GM12878 (cell line): ENCODE data around the gene KAZN. TPM values are rescaled to one million over a fixed set of nuclear protein-coding genes. Genes with fewer than 3 reads are reported as not detected.

ENCODE experiments used
- ATAC-seq: fragments of 200-7000 bp; cut with Tn5 transposase; 3 replicates; pipeline ENCODE4 v1.9.1; 2020; ENCODE audit warnings: mild to moderate bottlenecking, moderate library complexity
- BruUV-seq: library from RNA; stranded (reverse); fragments of 400-500 nt; replicated peaks from 2 replicates; lab custom pipeline; 2021; lab: Mats Ljungman, UMichigan
- CTCF ChIA-PET: fragments of 300-600 bp; sonication (Branson Sonifier 250); formaldehyde crosslinking; extraction: SDS; loops from one replicate; lab custom pipeline; 2021; ENCODE audit warnings: inconsistent platforms; lab: Yijun Ruan, JAX
- POLR2A ChIA-PET: fragments of 350-600 bp; formaldehyde crosslinking; extraction: SDS; loops from one replicate; lab custom pipeline; 2021; ENCODE audit warnings: inconsistent platforms; lab: Charles Lee
- RAD21 ChIA-PET: fragments of 300-600 bp; sonication (Branson Sonifier 250); formaldehyde crosslinking; loops from one replicate; lab custom pipeline; 2023; ENCODE audit warnings: antibody characterized with exemption; ENCODE audit not compliant: unreplicated experiment; lab: Charles Lee
- SMC1A ChIA-PET: fragments of 300-600 bp; sonication (Branson Sonifier 250); formaldehyde crosslinking; loops from one replicate; lab custom pipeline; 2023; ENCODE audit not compliant: unreplicated experiment, uncharacterized antibody; lab: Charles Lee
- DNase-seq: peaks from one replicate; pipeline ENCODE4 v3.0.0-alpha.2; 2011; ENCODE audit warnings: low read depth, low spot score
- FAIRE-seq: peaks from 3 replicates; lab custom pipeline; 2011; peaks lifted over from hg19 to GRCh38; lab: Jason Lieb, UNC
- H2AFZ ChIP-seq: 2 replicates; pipeline ENCODE4 v1.6.0; 2011; ENCODE audit warnings: low read depth, low read length, control low read depth; ENCODE audit not compliant: control insufficient read depth
- H3K27ac ChIP-seq: 2 replicates; pipeline ENCODE4 v1.5.1; 2011; ENCODE audit warnings: control low read depth; ENCODE audit not compliant: control insufficient read depth, insufficient read depth
- H3K27me3 ChIP-seq, 2 experiments: replicated peaks in 1 of 2; 2 replicates each; pipeline versions ENCODE4 v1.6.0 to v1.6.1; 2011; ENCODE audit warnings: low read length in 1 of 2; ENCODE audit not compliant: control insufficient read depth in 2 of 2, insufficient read depth in 2 of 2
- H3K36me3 ChIP-seq, 2 experiments: 2 replicates each; pipeline ENCODE4 v1.5.1; 2011; ENCODE audit warnings: low read length in 1 of 2; ENCODE audit not compliant: control insufficient read depth in 2 of 2, insufficient read depth in 2 of 2
- H3K4me1 ChIP-seq: 2 replicates; pipeline ENCODE4 v1.6.1; 2011; ENCODE audit warnings: mild to moderate bottlenecking, low read length, moderate library complexity, mixed read lengths; ENCODE audit not compliant: control insufficient read depth, insufficient read depth
- H3K4me2 ChIP-seq: 2 replicates; pipeline ENCODE4 v1.6.0; 2011; ENCODE audit warnings: control low read depth; ENCODE audit not compliant: control insufficient read depth, insufficient read depth
- H3K4me3 ChIP-seq: fragments of 200-600 bp; sonication (generic); 2 replicates; pipeline ENCODE4 v1.5.1; 2016
- H3K79me2 ChIP-seq: 2 replicates; pipeline ENCODE4 v1.6.0; 2011; ENCODE audit warnings: low read length; ENCODE audit not compliant: control insufficient read depth, insufficient read depth
- H3K9ac ChIP-seq: 2 replicates; pipeline ENCODE4 v1.8.0; 2011; ENCODE audit warnings: low read length, control low read depth, mixed read lengths; ENCODE audit not compliant: control insufficient read depth, insufficient read depth
- H3K9me3 ChIP-seq: replicated peaks from 3 replicates; pipeline ENCODE4 v1.5.1; 2011; ENCODE audit warnings: mild to moderate bottlenecking, low read length; ENCODE audit not compliant: control insufficient read depth, insufficient read depth
- H4K20me1 ChIP-seq: 2 replicates; pipeline ENCODE4 v1.6.0; 2011; ENCODE audit not compliant: control insufficient read depth, insufficient read depth
- CBX5 ChIP-seq: sonication (generic); IDR thresholded peaks from 2 replicates; pipeline ENCODE4 v1.6.1; 2016; ENCODE audit warnings: low read depth, moderate library complexity, mild to moderate bottlenecking, inconsistent platforms
- CEBPZ ChIP-seq: fragments of 150-350 bp; IDR thresholded peaks from 2 replicates; pipeline ENCODE4 v1.6.1; 2016; ENCODE audit warnings: low read depth, low read length
- CHD1 ChIP-seq: IDR thresholded peaks from 2 replicates; pipeline ENCODE4 v1.6.1; 2012; ENCODE audit warnings: low read depth, low read length, improper control_type of control experiment
- CHD2 ChIP-seq: IDR thresholded peaks from 2 replicates; pipeline ENCODE4 v1.6.1; 2011; ENCODE audit warnings: low read depth, low read length, improper control_type of control experiment, borderline replicate concordance
- CREM ChIP-seq: IDR thresholded peaks from 2 replicates; pipeline ENCODE4 v1.6.1; 2014; ENCODE audit warnings: antibody characterized with exemption, low read depth
- DPF2 ChIP-seq: fragments of 450-650 bp; IDR thresholded peaks from 2 replicates; pipeline ENCODE4 v1.6.1; 2017; ENCODE audit warnings: mild to moderate bottlenecking
- ESRRA ChIP-seq: IDR thresholded peaks from 2 replicates; pipeline ENCODE4 v1.6.1; 2012; ENCODE audit warnings: mild to moderate bottlenecking, low read length, improper control_type of control experiment
- HDAC2 ChIP-seq: fragments of 200-600 bp; sonication (generic); IDR thresholded peaks from 2 replicates; pipeline ENCODE4 v1.6.1; 2017
- KDM1A ChIP-seq: fragments of 200-600 bp; sonication (generic); IDR thresholded peaks from 2 replicates; pipeline ENCODE4 v1.6.1; 2016; ENCODE audit warnings: borderline replicate concordance
- NFYB ChIP-seq: IDR thresholded peaks from 2 replicates; pipeline ENCODE4 v1.6.1; 2011; ENCODE audit warnings: low read depth, mild to moderate bottlenecking, low read length, improper control_type of control experiment, moderate library complexity; ENCODE audit not compliant: insufficient read depth
- RELB ChIP-seq: fragments of 450-650 bp; IDR thresholded peaks from 2 replicates; pipeline ENCODE4 v1.6.1; 2017; ENCODE audit warnings: low read depth, mild to moderate bottlenecking, moderate library complexity
- RUNX3 ChIP-seq: IDR thresholded peaks from 2 replicates; pipeline ENCODE4 v1.6.1; 2012; ENCODE audit warnings: low read length, inconsistent platforms
- TAF1 ChIP-seq: IDR thresholded peaks from 2 replicates; pipeline ENCODE4 v1.6.1; 2011; ENCODE audit warnings: mild to moderate bottlenecking, low read depth, low read length, borderline replicate concordance
- TCF12 ChIP-seq: IDR thresholded peaks from 2 replicates; pipeline ENCODE4 v1.6.1; 2011; ENCODE audit warnings: low read depth, mild to moderate bottlenecking, low read length
- ZSCAN29 ChIP-seq: fragments of 450-650 bp; IDR thresholded peaks from 2 replicates; pipeline ENCODE4 v1.6.1; 2017; ENCODE audit warnings: mild to moderate bottlenecking, moderate library complexity
- ZZZ3 ChIP-seq: IDR thresholded peaks from 2 replicates; pipeline ENCODE4 v1.6.1; 2011; ENCODE audit warnings: low read depth; ENCODE audit not compliant: control insufficient read depth, insufficient read length
- WGBS: methylation state at CpG from one replicate; pipeline ENCODE4 v1.1.6; 2016; ENCODE audit warnings: low lambda C conversion rate; ENCODE audit not compliant: insufficient replicate concordance, insufficient coverage; ENCODE audit errors: missing lambda C conversion rate; 5-methylcytosine and 5-hydroxymethylcytosine counted together
- in situ Hi-C: fragments of 300-500 bp; cut with MboI; formaldehyde crosslinking; loops from 9 replicates; pipeline ENCODE4 v1.14.3; 2018; ENCODE audit warnings: mixed read lengths
- intact Hi-C: fragments of 100-400 bp; cut with micrococcal nuclease; formaldehyde crosslinking; loops from one replicate; pipeline ENCODE4 v1.14.2; 2022; ENCODE audit not compliant: unreplicated experiment
- polyA plus RNA-seq, 11 experiments: library from polyadenylated mRNA; depleted of rRNA in 4 of 11; unstranded in 6 of 11; stranded (reverse) in 5 of 11; fragments of >200 nt; fragmentation: Nextera tagmentation in 4 of 11; fragmentation: Illumina TruSeq in 1 of 11; extraction: Ambion mirVana in 4 of 11; extraction: Trizol in 1 of 11; gene quantifications; 1 replicate in 1 of 11; 2 replicates in 10 of 11; pipeline versions ENCODE4 v1.2.1 to v1.2.3, GENCODE V29; 2011 to 2016; ENCODE audit warnings: inconsistent platforms in 2 of 11, missing spikeins in 2 of 11, low read depth in 1 of 11
- total RNA-seq, 4 experiments: library from RNA; depleted of rRNA in 3 of 4; stranded (reverse); fragments of >200 nt in 3 of 4; fragmentation: Illumina TruSeq in 1 of 4; extraction: Trizol in 1 of 4; gene quantifications; 2 replicates each; pipeline versions ENCODE4 v1.2.1 to v1.2.3, GENCODE V29; 2013 to 2021

Gene KAZN
- total and polyA plus RNA-seq, 10 of the 15 experiments (the other 5 are each of a cell fraction or from before 2014, with no cell fraction given) = 0.72 to 4.0 (median 1.2) TPM

- no peak overlapping the region for H3K27ac ChIP-seq
- H3K4me1 ChIP-seq = no peaks in the 10 kb centered on the region
- intact Hi-C loops = no loop called here
- ATAC-seq (no peak), DNase-seq (no peak)
- H4K20me1 ChIP-seq = no peaks in the 10 kb centered on the region
- peaks cover 5% of the 10 kb centered on the region; the same call in 1 of the 3 replicates for H3K9me3 ChIP-seq
- no peaks in the 10 kb centered on the region for H3K27me3 ChIP-seq
- TF ChIP-seq RUNX3 = no peak
- TF ChIP-seq TAF1 = no peak
- TF ChIP-seq ZZZ3 = no peak
- no peak for TF ChIP-seq ZSCAN29
- TF ChIP-seq ESRRA = no peak
- TF ChIP-seq NFYB = no peak
- TF ChIP-seq CHD2 = no peak
- TF ChIP-seq HDAC2 = no peak
- no peak for TF ChIP-seq CEBPZ
- TF ChIP-seq TCF12 = no peak
- TF ChIP-seq CBX5 = no peak
- TF ChIP-seq KDM1A = no peak
- TF ChIP-seq RELB = no peak
- TF ChIP-seq CREM = no peak
- no peak for TF ChIP-seq CHD1
- TF ChIP-seq DPF2 = no peak
- TF ChIP-seq, all 136 proteins: peak for 0
- BruUV-seq = no TSS peak
- H3K4me2 ChIP-seq = no peak overlapping the region
- 40% methylated on average over 9 of the region's 9 CpGs for WGBS
- RAD21 ChIA-PET = no interaction called here
- no peak overlapping the region for H3K4me3 ChIP-seq
- no peak overlapping the region for H3K9ac ChIP-seq
- no peaks in the 10 kb centered on the region for H3K36me3 ChIP-seq
- in situ Hi-C loops = no loop called here
- CTCF ChIA-PET = interaction anchor here (0.5 kb wide), 1 partner anchor 48 kb away, joined by 3 read pairs; no protein-coding TSS in a partner anchor
- no peak overlapping the region for H2AFZ ChIP-seq
- H3K79me2 ChIP-seq = no peaks in the 10 kb centered on the region
- no peak for FAIRE-seq
- POLR2A ChIA-PET = no interaction called here
- SMC1A ChIA-PET = no interaction called here
Measured at GRCh38 chr1:14809191-14809981, 210.9 kb downstream of the KAZN start.
